HG02763 (cell line): ENCODE results near the gene RPGRIP1.
"Not testable (repeated sequence)": the region's sequence is repeated elsewhere in the genome, so short reads cannot be mapped to it uniquely, and the experiment has no call there.

ENCODE experiments used
- ATAC-seq: cut with Tn5 transposase; IDR thresholded peaks from one replicate; pipeline ENCODE4 v1.9.1; 2021; ENCODE audit warnings: mild to moderate bottlenecking, moderate library complexity; ENCODE audit not compliant: unreplicated experiment

Gene RPGRIP1

DNA sequence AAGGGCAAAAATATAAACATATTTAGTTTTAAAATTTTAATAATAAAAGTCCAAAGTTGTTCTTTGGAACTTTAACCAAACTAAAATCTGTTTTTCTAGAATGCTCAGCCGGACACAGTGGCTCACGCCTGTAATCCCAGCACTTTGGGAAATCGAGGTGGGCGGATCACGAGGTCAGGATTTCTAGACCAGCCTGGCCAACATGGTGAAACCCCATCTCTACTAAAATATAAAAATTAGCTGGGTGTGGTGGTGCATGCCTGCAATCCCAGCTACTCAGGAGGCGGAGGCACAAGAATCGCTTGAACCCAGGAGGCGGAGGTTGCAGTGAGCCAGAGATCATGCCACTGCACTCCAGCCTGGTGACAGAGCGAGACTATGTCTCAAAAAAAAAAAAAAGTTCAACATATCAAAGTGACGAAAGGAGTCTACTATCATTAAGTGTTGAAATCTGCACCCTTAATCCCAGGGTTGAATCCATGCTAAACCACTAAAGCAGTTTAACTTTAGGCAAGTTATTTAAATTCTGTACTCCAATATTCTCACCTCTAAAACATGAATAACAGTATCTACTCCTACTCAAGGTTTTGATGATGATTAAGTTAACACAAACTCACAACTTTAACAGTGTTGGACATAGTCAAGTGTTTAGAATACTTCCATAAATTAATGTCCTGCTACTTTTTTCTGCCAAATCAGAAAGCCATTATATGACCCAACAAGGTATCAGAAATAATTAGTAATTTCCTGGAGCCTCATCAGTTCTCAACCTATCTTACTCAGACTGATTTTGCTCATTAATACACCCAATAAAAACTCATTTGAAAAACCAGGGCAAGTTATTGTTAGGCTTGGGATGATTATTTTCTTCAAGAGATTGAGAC is 21.6 kb upstream of the RPGRIP1 start:
- ATAC-seq: no peak

DNA sequence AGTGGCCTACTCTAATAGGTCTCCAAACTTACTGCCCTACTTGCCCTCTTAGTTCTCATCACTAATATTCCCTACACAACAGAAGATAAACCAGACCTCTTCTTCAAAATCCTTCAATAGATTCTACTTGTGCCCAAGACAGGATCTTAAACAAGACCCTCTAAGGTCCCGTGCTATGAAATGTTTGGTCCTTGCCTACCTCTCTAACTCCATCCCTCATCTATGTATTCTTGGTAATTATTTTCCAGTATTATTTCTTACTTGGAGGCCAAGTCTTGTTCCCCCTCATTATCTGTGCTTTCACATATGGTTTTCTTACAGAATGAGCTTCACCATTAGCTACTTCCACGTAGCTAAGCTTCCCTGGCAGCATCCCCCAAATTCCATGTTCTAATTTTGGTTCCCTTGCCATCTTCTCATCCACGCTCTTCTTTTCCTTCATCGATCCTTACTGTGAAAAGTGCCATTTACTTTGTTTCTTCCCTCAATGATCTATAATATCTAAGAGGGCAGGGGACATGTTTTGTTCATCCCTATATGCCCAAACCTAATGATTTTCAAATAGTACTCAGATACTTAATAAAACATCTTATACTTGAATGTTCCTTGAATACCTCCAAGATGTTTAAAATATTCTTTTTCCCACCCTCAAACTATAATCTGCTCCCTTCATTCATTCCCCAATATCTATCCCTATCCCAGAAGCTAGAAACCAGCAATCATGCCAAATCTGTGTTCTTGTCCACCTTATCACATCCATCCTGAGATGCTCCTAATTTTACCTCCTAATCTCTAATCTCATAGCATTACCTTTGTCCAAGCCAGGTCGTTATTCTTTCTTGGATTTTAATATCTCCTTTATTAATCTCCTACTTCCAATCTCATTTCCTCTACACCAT is 20.7 kb upstream of the RPGRIP1 start:
- no peak for ATAC-seq

DNA sequence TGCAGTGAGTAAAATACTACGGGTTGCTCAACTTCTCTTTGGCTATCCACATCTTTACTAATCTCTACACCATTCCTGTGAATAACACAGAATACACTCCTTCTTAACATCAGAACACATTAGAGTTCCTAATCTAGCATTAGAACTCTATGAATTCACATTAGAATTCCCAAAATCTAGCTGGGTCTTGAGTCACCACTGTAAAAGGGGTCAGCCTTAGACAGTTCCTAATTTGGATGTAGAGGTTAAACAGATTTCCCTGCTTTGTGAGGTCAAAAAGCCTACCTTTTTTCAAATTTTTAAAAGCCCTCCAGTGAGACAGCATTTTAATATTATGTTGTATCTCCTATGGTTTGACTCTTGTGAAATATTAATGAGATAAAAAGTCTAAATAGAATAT is 18.1 kb upstream of the RPGRIP1 start:
- no peak for ATAC-seq

DNA sequence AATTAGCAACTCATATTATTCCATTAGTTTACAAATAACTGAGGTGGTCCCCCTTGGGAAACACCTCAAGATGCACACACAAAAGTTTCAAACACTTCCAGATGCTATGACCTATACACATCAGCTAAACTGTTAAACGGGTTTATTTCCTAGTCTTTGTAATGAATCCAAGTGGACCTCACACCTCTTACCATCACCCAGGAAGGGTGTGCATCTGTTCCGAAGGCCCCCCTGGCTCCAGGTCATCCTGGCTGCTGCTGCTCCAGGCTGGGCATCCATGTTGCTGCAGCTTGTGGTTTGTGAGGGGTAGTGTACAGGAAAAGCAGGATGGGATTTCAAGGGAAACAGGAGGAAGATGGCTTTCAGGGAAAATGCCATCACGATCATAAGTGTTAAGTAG is 17.5 kb upstream of the RPGRIP1 start:
- ATAC-seq: no peak

DNA sequence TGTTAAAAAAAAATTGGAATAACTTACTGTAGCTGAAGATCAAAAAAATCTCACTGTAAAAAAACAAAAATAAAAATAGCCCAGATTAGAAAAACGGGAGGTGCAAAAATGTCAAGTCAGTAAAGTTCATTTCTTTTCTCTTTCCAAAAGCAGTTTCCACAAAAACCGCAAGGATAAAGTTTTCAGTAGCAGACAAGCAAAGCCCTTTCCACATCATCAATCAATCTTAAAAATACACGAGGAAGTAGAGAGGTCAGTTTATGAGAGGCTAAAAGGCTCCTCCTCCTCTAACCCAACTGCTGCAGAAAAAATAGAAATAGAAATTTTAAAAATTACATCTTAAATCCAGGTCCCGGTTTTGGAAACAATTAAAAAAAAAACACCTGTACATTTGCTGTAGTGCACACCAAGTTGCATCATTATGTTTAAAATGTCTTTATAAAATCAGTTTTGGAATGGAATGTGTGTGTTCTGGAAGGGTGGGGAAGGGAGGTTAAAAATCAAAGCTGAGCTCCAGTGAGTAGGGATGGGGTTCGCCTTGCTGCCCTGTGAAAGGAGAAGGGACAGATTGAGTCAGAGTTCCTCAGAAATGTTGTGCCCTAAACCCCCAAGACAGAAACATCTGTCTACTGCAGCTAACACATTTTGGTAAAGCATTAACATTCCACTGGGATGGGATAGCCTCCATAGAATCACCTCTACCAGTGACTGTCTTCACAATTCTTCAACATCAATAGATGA is 16.4 kb upstream of the RPGRIP1 start:
- ATAC-seq: no peak

DNA sequence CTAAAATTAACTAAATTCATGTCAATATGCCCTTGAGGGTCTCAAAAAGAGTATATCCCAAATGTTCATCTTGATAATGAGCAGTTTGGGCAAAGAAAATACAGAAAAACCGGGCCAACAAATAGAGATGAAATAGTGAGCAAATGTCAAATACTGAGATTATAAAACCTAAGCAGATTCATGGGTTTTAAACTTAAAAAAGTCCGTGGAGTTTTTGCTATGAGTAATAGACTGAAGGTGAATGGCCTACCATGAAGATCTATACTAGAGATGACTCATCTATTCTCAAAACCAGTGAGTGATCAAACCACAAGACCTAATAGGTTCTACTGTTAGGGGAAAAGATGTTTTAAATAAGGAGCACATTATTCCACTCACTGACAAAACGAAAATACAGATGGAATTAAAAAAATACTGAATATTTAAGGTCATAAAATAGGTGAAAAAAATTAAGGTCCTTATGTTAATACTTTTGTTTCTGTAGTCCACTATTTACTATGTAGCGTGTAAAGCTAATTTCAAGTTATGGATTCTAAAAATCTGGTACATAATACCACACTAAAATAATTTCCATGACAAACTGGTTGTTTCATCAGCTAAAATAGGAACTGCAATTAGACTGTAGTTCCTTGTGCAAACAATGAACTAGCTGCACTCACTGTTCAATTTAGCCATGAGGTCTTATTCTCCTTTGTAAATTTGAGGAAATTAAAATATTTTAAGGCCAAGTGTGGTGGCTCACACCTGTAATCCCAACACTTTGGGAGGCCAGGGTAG is 15.7 kb upstream of the RPGRIP1 start:
- ATAC-seq: peak; percentile 55

DNA sequence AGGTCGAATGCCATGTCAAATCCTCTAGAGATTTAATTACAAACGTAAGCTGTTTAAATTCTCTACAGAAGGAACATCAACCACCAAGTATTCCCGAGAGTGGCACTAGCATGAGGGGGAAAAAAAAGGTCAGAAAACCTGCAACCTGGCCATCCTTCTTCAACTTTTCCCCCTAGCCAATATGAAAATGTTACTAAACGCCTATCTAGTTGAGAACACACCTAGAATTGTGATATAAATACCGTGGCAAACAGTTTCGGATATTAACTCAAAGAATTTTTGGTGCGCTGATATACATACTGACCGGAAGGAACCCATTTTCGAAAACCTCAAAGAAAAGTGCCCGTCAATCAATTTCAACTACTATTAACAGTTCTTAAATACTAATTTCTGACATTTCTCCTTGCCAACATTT is 12.4 kb upstream of the RPGRIP1 start:
- no peak for ATAC-seq

DNA sequence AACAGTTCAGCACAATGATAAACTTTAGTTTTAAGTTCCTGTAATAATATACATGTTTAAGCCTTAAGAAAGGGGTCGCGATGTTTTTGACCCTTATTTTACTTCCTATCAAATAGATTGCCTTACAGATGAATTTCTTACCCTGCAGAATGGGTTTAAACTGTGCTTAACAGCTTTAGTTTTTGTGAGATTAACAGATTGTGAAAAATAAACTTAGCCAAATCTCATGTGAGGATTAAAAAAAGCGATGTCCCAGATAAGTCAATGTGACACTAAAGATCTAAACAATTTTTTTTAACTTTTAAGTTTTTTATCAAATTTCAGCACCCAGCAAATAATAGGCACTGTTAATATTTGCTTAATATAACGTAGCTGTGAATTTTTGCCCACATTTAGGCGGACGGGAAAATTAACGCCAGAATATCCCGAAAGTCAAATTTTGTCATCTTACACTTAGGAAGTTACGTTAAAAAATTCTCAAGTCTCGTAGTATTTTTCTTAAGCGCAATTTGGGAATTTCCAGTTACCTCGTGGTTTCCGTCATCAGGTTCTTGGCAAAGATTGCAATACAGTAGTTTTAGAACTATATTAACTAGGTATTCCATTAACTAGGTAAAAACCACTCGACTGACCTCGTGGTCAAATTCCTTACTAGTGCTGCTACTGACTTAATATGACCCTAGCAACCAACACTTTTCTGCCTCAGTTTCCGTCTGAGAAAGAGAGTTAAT is 11.8 kb upstream of the RPGRIP1 start:
- no peak for ATAC-seq

DNA sequence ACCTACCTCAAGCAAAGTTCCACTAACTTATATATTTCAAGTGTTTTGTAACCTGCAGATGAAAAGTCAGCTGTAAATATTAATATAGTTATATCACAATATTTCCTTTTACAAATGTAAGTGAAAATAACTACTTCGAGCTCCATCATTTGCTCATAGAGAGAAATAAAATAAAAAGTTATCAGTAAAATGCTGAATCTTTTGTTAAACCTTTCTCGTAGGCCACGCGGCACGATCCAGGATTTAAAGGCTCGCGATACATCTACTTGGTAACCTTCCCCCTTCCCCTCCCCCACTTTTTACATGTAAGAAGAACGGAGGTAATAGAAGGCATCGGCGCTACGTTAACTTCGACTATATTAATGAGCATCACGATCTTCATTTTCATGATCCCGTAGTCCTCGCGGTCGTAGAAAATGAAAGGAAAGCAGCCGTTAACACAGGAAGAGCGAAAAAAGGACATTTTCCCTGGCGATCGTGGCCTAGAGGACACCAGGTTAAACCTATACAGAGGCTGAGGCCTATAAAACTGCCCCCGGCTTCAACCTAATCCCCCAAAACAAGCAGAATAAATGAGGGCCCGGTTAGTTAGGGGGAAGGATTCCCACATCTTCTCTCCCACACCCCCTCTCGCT is 11.1 kb upstream of the RPGRIP1 start:
- no peak for ATAC-seq

DNA sequence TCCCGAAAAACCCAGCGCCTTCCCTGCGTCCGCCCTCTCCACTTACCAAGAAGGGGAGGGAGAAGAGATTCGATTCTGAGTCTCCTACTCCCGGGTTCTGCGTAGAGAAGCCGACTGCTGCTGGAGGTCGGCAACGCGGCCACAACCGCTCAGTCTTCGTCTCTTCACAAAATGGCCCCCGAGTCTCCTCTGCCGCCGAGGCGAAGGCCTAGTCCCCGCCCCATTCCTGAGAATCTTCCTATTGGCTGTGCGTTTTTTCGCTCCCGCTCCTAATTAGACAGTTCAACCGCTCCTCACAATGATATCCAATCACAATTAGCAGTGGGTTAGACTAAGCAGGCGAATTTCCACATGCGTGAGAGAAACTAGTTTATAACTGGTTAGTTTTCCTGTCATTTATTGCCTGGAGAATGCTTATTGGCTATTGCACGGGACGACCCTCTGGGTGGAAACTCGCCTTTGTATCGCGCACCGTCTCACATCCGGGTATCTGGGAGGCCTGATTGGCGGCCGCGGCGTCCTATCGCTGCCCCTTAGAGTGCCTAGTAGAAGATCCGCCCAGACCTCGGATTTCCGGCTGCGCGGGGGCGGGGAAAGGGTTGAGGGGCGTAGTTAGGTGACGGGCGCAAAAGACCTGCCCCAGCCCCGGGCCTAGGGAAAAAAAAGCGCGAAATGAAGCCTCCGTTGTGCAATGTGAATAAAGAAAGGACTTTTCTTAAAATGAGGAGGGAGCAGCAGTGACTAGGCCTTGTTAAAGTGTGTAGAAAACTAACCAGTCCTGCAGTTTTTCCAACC is 10.4 kb upstream of the RPGRIP1 start, which contains the start of gene HNRNPC:
Gene HNRNPC, minus strand, starts transcription at position 191 of the 795 bp plus-strand sequence. CDS start 35,249 bp downstream, outside the sequence.
- ATAC-seq: peak; percentile 91

DNA sequence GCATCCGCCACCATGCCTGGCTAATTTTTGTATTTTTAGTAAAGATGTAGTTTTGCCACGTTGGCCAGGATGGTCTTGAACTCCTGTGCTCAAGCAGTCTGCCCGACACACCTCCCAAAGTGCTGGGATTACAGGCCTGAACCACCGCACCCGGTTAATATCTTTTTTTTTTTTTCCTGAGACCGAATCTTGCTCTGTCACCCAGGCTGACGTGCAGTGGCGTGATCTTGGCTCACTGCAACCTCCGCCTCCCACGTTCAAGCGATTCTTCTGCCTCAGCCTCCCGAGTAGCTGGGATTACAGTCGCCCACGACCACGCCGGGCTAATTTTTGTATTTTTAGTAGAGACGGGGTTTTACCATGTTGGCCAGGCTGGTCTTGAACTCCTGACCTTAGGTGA is 7.2 kb upstream of the RPGRIP1 start:
- not testable (repeated sequence) for ATAC-seq

DNA sequence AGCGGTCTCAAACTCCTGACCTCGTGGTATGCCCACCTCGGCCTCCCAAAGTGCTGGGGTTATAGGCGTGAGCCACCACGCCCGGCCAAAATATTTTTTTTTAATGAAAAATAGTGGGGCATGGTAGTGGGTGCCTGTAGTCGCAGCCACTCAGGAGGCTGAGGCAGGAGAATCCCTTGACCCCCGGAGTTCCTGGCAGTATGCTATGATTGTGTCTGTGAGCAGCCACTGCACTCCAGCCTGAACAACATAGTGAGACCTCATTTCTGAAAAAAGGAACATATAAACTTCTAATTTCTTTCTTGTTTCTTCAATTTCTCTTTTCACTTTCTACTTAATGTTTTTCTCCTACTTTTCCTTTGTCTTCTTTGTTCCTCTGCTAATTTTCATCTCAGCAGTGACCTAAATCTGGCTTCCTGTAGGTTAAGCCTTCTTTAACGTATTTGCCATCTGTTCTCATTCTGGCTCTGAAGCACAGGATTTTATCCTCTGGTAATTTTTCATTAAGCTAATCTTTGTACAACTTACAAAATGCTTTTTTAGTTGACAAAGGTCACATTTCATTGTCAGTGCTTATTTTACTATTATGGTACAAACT is 4.5 kb upstream of the RPGRIP1 start:
- ATAC-seq: no peak

DNA sequence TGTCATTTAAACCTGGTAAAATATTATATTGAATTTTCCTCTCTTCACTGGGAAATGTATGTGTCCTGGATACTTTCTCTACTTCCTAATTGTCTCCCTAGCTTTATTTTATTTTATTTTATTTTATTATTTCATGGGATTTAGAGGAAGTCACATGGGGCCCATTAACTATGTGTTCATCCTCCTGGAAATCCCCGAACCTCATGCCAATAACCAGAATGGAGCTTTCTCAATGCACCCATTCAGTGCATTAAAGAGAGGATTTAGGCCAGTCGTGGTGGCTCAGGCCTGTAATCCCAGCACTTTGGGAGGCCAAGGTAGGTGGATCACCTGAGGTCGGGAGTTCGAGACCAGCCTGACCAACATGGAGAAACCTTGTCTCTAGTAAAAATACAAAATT is 1.3 kb upstream of the RPGRIP1 start:
- no peak for ATAC-seq

DNA sequence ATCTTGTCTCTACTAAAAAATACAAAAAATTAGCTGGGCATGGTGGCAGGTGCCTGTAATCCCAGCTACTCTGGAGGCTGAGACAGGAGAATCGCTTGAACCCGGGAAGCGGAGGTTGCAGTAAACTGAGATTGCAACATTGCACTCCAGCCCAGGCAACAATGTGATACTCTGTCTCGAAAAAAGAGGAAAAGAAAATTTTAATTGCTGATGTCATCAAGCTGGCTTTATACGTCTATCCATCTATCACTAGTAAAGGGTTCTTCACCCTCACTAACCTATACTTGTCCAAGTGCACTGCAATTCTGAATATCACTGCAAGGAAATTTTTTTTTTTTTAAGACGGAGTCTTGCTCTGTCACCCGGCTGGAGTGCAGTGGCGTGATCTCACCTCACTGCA is 2.0 kb downstream of the RPGRIP1 start:
- ATAC-seq: not testable (repeated sequence)

DNA sequence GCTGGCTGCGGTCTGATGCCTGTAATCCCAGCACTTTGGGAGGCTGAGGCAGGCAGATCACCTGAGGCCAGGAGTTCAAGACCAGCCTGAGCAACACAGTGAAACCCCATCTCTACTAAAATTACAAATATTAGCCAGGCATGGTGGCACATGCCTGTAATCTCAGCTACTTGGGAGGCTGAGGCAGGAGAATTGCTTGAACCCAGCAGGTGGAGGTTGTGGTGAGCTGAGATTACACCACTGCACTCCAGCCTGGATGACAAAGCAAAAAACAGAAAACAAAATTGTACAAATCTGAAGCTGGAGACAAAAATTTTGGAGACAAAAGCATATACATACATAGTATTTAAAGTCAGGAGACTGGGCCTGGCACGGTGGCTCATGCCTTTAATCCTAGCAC is 6.6 kb downstream of the RPGRIP1 start:
- ATAC-seq: not testable (repeated sequence)

DNA sequence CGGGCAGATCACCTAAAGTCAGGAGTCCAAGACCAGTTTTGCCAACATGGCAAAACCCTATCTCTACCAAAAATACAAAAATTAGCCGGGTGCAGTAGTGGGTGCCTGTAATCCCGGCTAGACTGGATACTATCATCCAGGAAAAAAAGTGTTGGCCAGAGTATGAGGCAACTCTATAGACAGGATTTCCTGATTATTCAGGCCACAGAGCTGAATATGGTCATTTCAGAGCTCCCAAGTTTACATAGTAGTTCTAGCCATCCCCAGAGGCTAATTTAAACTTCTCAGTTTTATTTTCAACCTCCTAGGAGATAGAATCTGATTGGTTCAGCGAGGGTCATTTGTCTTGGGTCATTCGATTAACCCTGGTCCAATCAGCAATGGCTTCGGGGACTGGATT is 7.3 kb downstream of the RPGRIP1 start:
- no peak for ATAC-seq

DNA sequence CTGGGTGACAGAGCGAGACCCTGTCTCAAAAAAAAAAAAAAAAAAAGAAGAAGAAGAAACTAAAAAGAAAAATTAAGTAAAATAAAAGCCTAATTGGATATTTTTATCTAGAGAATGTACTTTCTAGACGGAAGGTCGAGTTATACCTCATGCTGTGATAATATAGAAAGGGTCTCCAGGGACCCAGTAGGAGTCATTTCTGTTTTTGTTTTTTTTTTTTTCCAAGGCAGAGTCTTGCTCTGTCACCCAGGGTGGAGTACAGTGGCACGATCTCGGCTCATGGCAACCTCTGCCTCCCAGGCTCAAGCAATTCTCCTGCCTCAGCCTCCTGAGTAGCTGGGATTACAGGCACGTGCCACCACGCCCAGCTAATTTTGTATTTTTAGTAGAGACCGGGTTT is 14.1 kb downstream of the RPGRIP1 start:
- not testable (repeated sequence) for ATAC-seq

DNA sequence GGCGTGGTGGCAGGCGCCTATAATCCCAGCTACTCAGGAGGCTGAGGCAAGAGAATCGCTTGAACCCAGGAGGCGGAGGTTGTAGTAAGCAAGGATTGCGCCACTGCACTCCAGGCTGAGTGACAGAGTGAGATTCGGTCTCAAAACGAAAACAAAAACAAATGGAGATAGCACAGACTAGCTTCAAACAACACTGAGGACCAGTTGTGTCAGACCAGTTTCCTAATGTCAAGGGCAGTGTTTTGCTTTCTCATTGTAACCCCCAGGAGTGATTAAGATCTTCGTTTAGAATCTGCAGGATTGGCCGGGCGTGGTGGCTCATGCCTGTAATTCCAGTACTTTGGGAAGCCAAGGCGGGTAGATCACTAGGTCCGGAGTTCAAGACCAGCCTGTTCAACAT is 18.5 kb downstream of the RPGRIP1 start:
- ATAC-seq: no peak
